Vagina (tissue), 2 donors: ENCODE data around the gene RAVER2. TPM values are rescaled to one million over a fixed set of nuclear protein-coding genes. Genes with fewer than 3 reads are reported as not detected.
"Not testable (repeated sequence)": the region's sequence is repeated elsewhere in the genome, so short reads cannot be mapped to it uniquely, and the experiment has no call there.

Experiments used
- DNase-seq, 2 donors: peaks; one replicate each; pipeline ENCODE4 v3.0.0-alpha.2; 2017; ENCODE audit errors: extremely low spot score in 2 of 2
- H3K27ac ChIP-seq: fragments of 200-600 bp; sonication (generic); one replicate; pipeline ENCODE4 v1.5.1; 2019
- H3K27me3 ChIP-seq: fragments of 200-600 bp; sonication (generic); one replicate; pipeline ENCODE4 v1.5.1; 2019
- H3K36me3 ChIP-seq, 2 donors: fragments of 200-600 bp; sonication (generic); one replicate each; pipeline ENCODE4 v1.5.1; 2017 to 2019
- H3K4me1 ChIP-seq: fragments of 200-600 bp; sonication (generic); one replicate; pipeline ENCODE4 v1.5.1; 2019
- H3K4me3 ChIP-seq, 2 donors: fragments of 200-600 bp; sonication (generic); 1 replicate in 1 of 2; 2 replicates in 1 of 2; pipeline ENCODE4 v1.5.1; 2016 to 2019
- H3K9me3 ChIP-seq: fragments of 200-600 bp; sonication (generic); one replicate; pipeline ENCODE4 v1.5.1; 2019
- CTCF ChIP-seq, 3 experiments: fragments of 450-650 bp in 2 of 3; fragments of 200-600 bp in 1 of 3; sonication (generic) in 1 of 3; IDR thresholded peaks; one replicate each; pipeline ENCODE4 v1.5.1; 2017 to 2019; ENCODE audit warnings: antibody characterized with exemption in 3 of 3, mild to moderate bottlenecking in 2 of 3, moderate library complexity in 2 of 3
- POLR2A ChIP-seq, 2 donors: fragments of 450-650 bp; IDR thresholded peaks; one replicate each; pipeline ENCODE4 v1.6.1; 2017; ENCODE audit warnings: antibody characterized with exemption in 2 of 2, mild to moderate bottlenecking in 2 of 2, moderate library complexity in 2 of 2
- POLR2AphosphoS5 ChIP-seq, 2 donors: sonication (generic); formaldehyde crosslinking; IDR thresholded peaks; one replicate each; pipeline ENCODE4 v1.9.0; 2017; ENCODE audit warnings: antibody characterized with exemption in 2 of 2, mild to moderate bottlenecking in 2 of 2, low read depth in 1 of 2; ENCODE audit not compliant: insufficient read depth in 1 of 2
- intact Hi-C: fragments of 100-400 bp; cut with DNase I; formaldehyde crosslinking; loops from one replicate; pipeline ENCODE4 v1.15.1; 2023
- total RNA-seq: library from RNA; depleted of rRNA; stranded (reverse); fragments of >200 nt; gene quantifications from one replicate; pipeline ENCODE4 v1.2.3, GENCODE V29; 2016

Gene RAVER2
- total RNA-seq, 1 donor from 2014 or later, result 15.0 TPM

GRCh38 chr1:64809309-64809708 lies 64.4 kb downstream of the RAVER2 start:
- intact Hi-C loops, result no loop called here
- H3K27ac ChIP-seq, result no peak overlapping the region
- no peaks in the 10 kb centered on the region for H3K9me3 ChIP-seq
- no peaks in the 10 kb centered on the region for H3K4me1 ChIP-seq
- no peak overlapping the region for H3K4me3 ChIP-seq
- no peaks in the 10 kb centered on the region for H3K27me3 ChIP-seq
- no peaks in the 10 kb centered on the region for H3K36me3 ChIP-seq
- no peak for TF ChIP-seq POLR2AphosphoS5 (IDR thresholded peaks at IDR 0.05; ENCODE audit: insufficient read depth in 1 of 2, low read depth in 1 of 2)
- no peak for TF ChIP-seq CTCF (IDR thresholded peaks at IDR 0.05)
- TF ChIP-seq POLR2A (IDR thresholded peaks at IDR 0.05), result no peak
- no peak for DNase-seq

DNA sequence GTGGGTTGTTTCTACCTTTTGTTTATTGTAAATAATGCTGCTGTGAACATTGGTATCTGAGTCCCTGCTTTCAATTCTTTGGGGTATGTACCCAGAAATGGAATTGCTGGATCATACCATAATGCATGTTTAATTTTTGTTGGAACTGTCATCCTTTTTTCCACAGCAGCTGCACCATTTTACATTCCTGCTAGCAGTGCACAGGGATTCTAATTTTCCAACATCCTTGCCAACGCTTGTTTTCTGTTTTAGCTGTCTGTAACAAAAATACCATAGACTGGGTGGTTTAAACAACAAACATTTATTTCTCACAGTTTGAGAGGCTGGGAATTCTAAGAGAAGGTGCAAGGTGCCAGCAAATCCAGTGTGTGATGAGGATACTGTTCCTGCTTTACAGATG lies 65.1 kb downstream of the RAVER2 start:
- intact Hi-C loops, result loop anchor here (10.0 kb wide), 1 partner anchor 545 kb away; no protein-coding TSS in a partner anchor
- no peaks in the 10 kb centered on the region for H3K9me3 ChIP-seq
- TF ChIP-seq POLR2AphosphoS5 (IDR thresholded peaks at IDR 0.05; ENCODE audit: insufficient read depth in 1 of 2, low read depth in 1 of 2) (no peak), POLR2A (IDR thresholded peaks at IDR 0.05) (no peak), CTCF (IDR thresholded peaks at IDR 0.05) (no peak)
- H3K36me3 ChIP-seq, result no peaks in the 10 kb centered on the region
- H3K4me3 ChIP-seq, result no peak overlapping the region
- H3K4me1 ChIP-seq, result no peaks in the 10 kb centered on the region
- no peaks in the 10 kb centered on the region for H3K27me3 ChIP-seq
- no peak overlapping the region for H3K27ac ChIP-seq
- DNase-seq, result no peak

DNA sequence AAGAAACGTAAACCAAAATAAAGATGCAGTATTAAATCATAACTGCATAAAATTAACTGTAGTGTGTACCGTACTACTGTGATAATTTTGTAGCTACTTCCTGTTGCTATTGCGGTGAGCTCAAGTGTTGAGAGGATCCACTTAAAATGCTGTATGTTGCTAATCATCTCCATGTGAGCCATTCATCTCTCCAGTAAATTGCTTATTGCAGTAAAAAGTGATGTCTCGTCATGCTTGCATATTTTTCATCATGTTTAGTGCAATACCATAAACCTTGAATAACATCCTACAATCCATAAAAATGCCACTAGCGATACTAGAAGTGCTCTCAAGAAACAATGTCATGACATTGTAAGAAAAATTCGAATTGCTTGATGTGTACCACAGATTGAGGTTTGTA lies 66.3 kb downstream of the RAVER2 start:
- DNase-seq, result no peak
- no peak overlapping the region for H3K27ac ChIP-seq
- no peak overlapping the region for H3K4me3 ChIP-seq
- intact Hi-C loops, result loop anchor here (10.0 kb wide), 1 partner anchor 546 kb away; no protein-coding TSS in a partner anchor
- H3K36me3 ChIP-seq, result no peaks in the 10 kb centered on the region
- H3K4me1 ChIP-seq, result no peaks in the 10 kb centered on the region
- no peaks in the 10 kb centered on the region for H3K27me3 ChIP-seq
- no peak for TF ChIP-seq POLR2A (IDR thresholded peaks at IDR 0.05)
- no peak for TF ChIP-seq POLR2AphosphoS5 (IDR thresholded peaks at IDR 0.05; ENCODE audit: insufficient read depth in 1 of 2, low read depth in 1 of 2)
- no peak for TF ChIP-seq CTCF (IDR thresholded peaks at IDR 0.05)
- no peaks in the 10 kb centered on the region for H3K9me3 ChIP-seq

GRCh38 chr1:64814427-64814826 lies 69.6 kb downstream of the RAVER2 start:
- Histone ChIP-seq H3K27me3 (no peaks in the 10 kb centered on the region), H3K27ac (no peak overlapping the region), H3K4me3 (no peak overlapping the region), H3K36me3 (no peaks in the 10 kb centered on the region), H3K9me3 (no peaks in the 10 kb centered on the region), H3K4me1 (no peaks in the 10 kb centered on the region)
- intact Hi-C loops, result loop anchor here (10.0 kb wide), 1 partner anchor 550 kb away; no protein-coding TSS in a partner anchor
- no peak for DNase-seq
- TF ChIP-seq POLR2A (IDR thresholded peaks at IDR 0.05) (no peak), POLR2AphosphoS5 (IDR thresholded peaks at IDR 0.05; ENCODE audit: insufficient read depth in 1 of 2, low read depth in 1 of 2) (no peak), CTCF (IDR thresholded peaks at IDR 0.05) (no peak)

GRCh38 chr1:64817364-64817763 lies 72.5 kb downstream of the RAVER2 start:
- H3K36me3 ChIP-seq, DNase-seq, H3K27ac ChIP-seq, H3K27me3 ChIP-seq, H3K4me1 ChIP-seq, H3K4me3 ChIP-seq, H3K9me3 ChIP-seq: not testable (repeated sequence)
- intact Hi-C loops, result loop anchor here (10.0 kb wide), 1 partner anchor 553 kb away; no protein-coding TSS in a partner anchor

GRCh38 chr1:64820572-64820971 lies 75.7 kb downstream of the RAVER2 start:
- H3K9me3 ChIP-seq, H3K4me1 ChIP-seq, H3K27ac ChIP-seq, H3K27me3 ChIP-seq, H3K4me3 ChIP-seq, DNase-seq, H3K36me3 ChIP-seq: not testable (repeated sequence)
- intact Hi-C loops, result loop anchor here (10.0 kb wide), 1 partner anchor 136 kb away; no protein-coding TSS in a partner anchor
